Loucy (cell line): Measurements from ENCODE around the gene DNAJC17.

ENCODE experiments used
- H2AFZ ChIP-seq: fragments of 200-600 bp; sonication (generic); 2 replicates; pipeline ENCODE4 v1.6.0; 2016; ENCODE audit warnings: antibody characterized with exemption, mild to moderate bottlenecking, low read length, moderate library complexity
- H3F3A ChIP-seq: fragments of 200-600 bp; 2 replicates; pipeline ENCODE4 v1.6.0; 2016; ENCODE audit warnings: antibody characterized with exemption, low read depth, mild to moderate bottlenecking
- H3K27me3 ChIP-seq: fragments of 200-600 bp; sonication (generic); 2 replicates; pipeline ENCODE4 v1.6.1; 2014; ENCODE audit warnings: low read length, mild to moderate bottlenecking; ENCODE audit not compliant: insufficient read depth, poor library complexity, severe bottlenecking
- H3K36me3 ChIP-seq: fragments of 200-600 bp; sonication (generic); 2 replicates; pipeline ENCODE4 v1.6.1; 2016; ENCODE audit warnings: low read length; ENCODE audit not compliant: insufficient read depth
- H3K4me1 ChIP-seq: fragments of 200-600 bp; sonication (generic); 2 replicates; pipeline ENCODE4 v1.5.1; 2014; ENCODE audit warnings: low read length, mild to moderate bottlenecking; ENCODE audit not compliant: insufficient read depth, poor library complexity, severe bottlenecking
- H3K4me2 ChIP-seq: fragments of 200-600 bp; sonication (generic); 2 replicates; pipeline ENCODE4 v1.6.0; 2014; ENCODE audit warnings: antibody characterized with exemption, low read length, low read depth, mild to moderate bottlenecking; ENCODE audit not compliant: poor library complexity, severe bottlenecking
- H3K4me3 ChIP-seq: fragments of 200-600 bp; sonication (generic); 2 replicates; pipeline ENCODE4 v1.5.1; 2014; ENCODE audit warnings: low read length, mild to moderate bottlenecking, mixed read lengths; ENCODE audit not compliant: poor library complexity, severe bottlenecking
- H3K79me2 ChIP-seq: fragments of 200-600 bp; sonication (generic); 2 replicates; pipeline ENCODE4 v1.6.1; 2014; ENCODE audit warnings: low read length; ENCODE audit not compliant: insufficient read depth
- H3K9ac ChIP-seq: fragments of 200-600 bp; sonication (generic); 2 replicates; pipeline ENCODE4 v1.6.0; 2014; ENCODE audit warnings: mild to moderate bottlenecking, low read depth, low read length, moderate library complexity; ENCODE audit not compliant: poor library complexity, severe bottlenecking
- H3K9me2 ChIP-seq: fragments of 200-600 bp; sonication (generic); replicated peaks from 2 replicates; pipeline ENCODE4 v1.6.1; 2016; ENCODE audit warnings: low read depth, low read length, mixed read lengths
- H3K9me3 ChIP-seq: fragments of 200-600 bp; sonication (generic); 2 replicates; pipeline ENCODE4 v1.6.1; 2014; ENCODE audit warnings: mild to moderate bottlenecking, antibody characterized with exemption, low read length, low read depth; ENCODE audit not compliant: insufficient read depth
- H4K20me1 ChIP-seq: fragments of 200-600 bp; sonication (generic); 2 replicates; pipeline ENCODE4 v1.6.0; 2014; ENCODE audit warnings: antibody characterized with exemption, low read length, mild to moderate bottlenecking; ENCODE audit not compliant: insufficient read depth, poor library complexity, severe bottlenecking
- EZH2phosphoT487 ChIP-seq: fragments of 200-600 bp; IDR thresholded peaks from 2 replicates; pipeline ENCODE4 v1.6.1; 2018; ENCODE audit warnings: antibody characterized with exemption, mild to moderate bottlenecking, moderate library complexity, borderline replicate concordance
- TF ChIP-seq, protein P1 (sequence below): fragments of 200-600 bp; sonication (generic); conservative IDR thresholded peaks from 2 replicates; pipeline ENCODE4 v1.5.1; 2014; ENCODE audit warnings: mild to moderate bottlenecking, antibody characterized with exemption, low read length

Gene DNAJC17

DNA sequence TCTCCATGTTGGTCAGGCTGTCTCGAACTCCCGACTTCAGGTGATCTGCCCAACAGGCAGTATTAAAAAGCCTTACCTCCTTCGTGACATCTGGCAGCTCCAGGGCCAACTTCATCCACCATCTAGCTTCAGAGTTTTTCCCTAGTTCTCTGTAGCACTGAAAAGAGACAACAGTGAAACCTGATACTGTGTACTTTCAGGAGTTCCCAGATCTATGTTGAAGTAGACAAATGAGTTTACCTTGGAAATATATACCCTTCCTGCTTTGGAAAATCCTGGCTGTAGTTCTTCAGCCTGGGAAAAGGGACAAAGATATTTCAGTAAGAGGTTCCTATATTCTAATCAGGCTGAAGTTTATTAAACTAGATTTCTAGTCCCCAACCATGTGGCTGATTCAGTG is 70.2 kb downstream of the DNAJC17 start:
- H3K9me2 ChIP-seq = no peaks in the 10 kb centered on the region
- H3K9ac ChIP-seq = no peak overlapping the region
- no peak overlapping the region for H3K4me3 ChIP-seq
- H4K20me1 ChIP-seq = no peaks in the 10 kb centered on the region
- no peak overlapping the region for H2AFZ ChIP-seq
- H3K79me2 ChIP-seq = no peaks in the 10 kb centered on the region
- TF ChIP-seq EZH2phosphoT487 = no peak
- TF ChIP-seq, protein P1, sequence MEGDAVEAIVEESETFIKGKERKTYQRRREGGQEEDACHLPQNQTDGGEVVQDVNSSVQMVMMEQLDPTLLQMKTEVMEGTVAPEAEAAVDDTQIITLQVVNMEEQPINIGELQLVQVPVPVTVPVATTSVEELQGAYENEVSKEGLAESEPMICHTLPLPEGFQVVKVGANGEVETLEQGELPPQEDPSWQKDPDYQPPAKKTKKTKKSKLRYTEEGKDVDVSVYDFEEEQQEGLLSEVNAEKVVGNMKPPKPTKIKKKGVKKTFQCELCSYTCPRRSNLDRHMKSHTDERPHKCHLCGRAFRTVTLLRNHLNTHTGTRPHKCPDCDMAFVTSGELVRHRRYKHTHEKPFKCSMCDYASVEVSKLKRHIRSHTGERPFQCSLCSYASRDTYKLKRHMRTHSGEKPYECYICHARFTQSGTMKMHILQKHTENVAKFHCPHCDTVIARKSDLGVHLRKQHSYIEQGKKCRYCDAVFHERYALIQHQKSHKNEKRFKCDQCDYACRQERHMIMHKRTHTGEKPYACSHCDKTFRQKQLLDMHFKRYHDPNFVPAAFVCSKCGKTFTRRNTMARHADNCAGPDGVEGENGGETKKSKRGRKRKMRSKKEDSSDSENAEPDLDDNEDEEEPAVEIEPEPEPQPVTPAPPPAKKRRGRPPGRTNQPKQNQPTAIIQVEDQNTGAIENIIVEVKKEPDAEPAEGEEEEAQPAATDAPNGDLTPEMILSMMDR = no peak
- H3K4me2 ChIP-seq = no peak overlapping the region
- no peaks in the 10 kb centered on the region for H3K4me1 ChIP-seq
- H3K27me3 ChIP-seq = no peaks in the 10 kb centered on the region
- no peaks in the 10 kb centered on the region for H3K9me3 ChIP-seq
- H3K36me3 ChIP-seq = peaks cover 74% of the 10 kb centered on the region; the same call in 1 of the 2 replicates
- H3F3A ChIP-seq = 0 out of 2 replicates have a peak, but pooled peaks cover 3% of the 10 kb centered on the region

DNA sequence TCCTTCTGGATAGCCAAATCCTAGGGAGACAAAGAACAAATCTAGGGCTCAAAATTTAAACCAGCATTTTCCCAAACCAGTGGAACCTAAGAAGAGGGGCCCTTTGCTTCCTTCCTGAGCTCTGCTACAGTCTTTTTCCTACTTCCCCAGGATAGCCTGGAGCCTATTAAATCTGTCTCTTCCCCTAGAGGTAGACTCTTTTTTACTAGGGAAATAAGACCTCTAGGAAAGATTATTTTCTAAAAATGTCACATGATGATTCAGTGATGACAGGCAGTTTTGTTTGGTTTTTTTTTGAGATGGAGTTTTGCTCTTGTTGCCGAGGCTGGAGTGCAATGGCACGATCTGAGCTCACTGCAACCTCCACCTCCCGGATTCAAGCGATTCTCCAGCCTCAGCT is 70.7 kb downstream of the DNAJC17 start:
- no peak overlapping the region for H3K4me3 ChIP-seq
- H3K4me2 ChIP-seq = no peak overlapping the region
- H3K79me2 ChIP-seq = no peaks in the 10 kb centered on the region
- 0 out of 2 replicates have a peak, but pooled peaks cover 3% of the 10 kb centered on the region for H3F3A ChIP-seq
- no peaks in the 10 kb centered on the region for H3K4me1 ChIP-seq
- H2AFZ ChIP-seq = no peak overlapping the region
- no peaks in the 10 kb centered on the region for H3K9me2 ChIP-seq
- TF ChIP-seq, protein P1 = no peak
- TF ChIP-seq EZH2phosphoT487 = no peak
- H3K27me3 ChIP-seq = no peaks in the 10 kb centered on the region
- no peak overlapping the region for H3K9ac ChIP-seq
- no peaks in the 10 kb centered on the region for H3K9me3 ChIP-seq
- H4K20me1 ChIP-seq = no peaks in the 10 kb centered on the region
- H3K36me3 ChIP-seq = peaks cover 79% of the 10 kb centered on the region; the same call in 1 of the 2 replicates

DNA sequence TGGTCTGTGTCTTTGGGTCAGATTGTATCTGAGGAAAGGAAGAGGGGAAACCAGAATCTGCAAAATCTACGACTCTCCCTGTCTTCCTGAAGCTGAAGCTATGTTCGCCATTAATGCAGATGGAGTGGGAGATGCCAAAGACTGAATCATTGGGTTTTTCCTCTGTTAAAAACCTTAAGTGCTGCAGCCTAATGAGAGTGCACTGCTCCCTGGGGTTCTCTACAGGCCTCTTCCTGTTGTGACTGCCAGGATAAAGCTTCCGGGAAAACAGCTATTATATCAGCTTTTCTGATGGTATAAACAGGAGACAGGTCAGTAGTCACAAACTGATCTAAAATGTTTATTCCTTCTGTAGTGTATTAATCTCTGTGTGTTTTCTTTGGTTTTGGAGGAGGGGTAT is 76.2 kb downstream of the DNAJC17 start:
- H3F3A ChIP-seq = no peaks in the 10 kb centered on the region
- no peak overlapping the region for H3K9ac ChIP-seq
- no peaks in the 10 kb centered on the region for H4K20me1 ChIP-seq
- TF ChIP-seq, protein P1 = no peak
- TF ChIP-seq EZH2phosphoT487 = no peak
- H3K9me2 ChIP-seq = no peaks in the 10 kb centered on the region
- H3K4me3 ChIP-seq = no peak overlapping the region
- H2AFZ ChIP-seq = no peak overlapping the region
- no peaks in the 10 kb centered on the region for H3K27me3 ChIP-seq
- H3K4me2 ChIP-seq = no peak overlapping the region
- H3K9me3 ChIP-seq = no peaks in the 10 kb centered on the region
- peaks cover 65% of the 10 kb centered on the region; the same call in 1 of the 2 replicates for H3K36me3 ChIP-seq
- H3K79me2 ChIP-seq = no peaks in the 10 kb centered on the region
- H3K4me1 ChIP-seq = no peaks in the 10 kb centered on the region
